ENCODE results near the gene TMEM62.

The TMEM62 gene

GRCh38 chr15:43190178-43190577 lies 56.8 kb downstream of the TMEM62 start:
- no peak overlapping the region for H3K4ac ChIP-seq (ENCODE audit: low read depth in 1 of 2, low read length in 2 of 2)
- peaks cover 12% of the 10 kb centered on the region for H3K79me1 ChIP-seq (replicated peaks; ENCODE audit: low read length, poor library complexity, severe bottlenecking)
- H3K4me1 ChIP-seq (ENCODE audit: control insufficient read depth, insufficient read depth, low read depth, low read length), result peaks cover 5% of the 10 kb centered on the region
- H3K18ac ChIP-seq (ENCODE audit: low read depth in 1 of 2, low read length in 2 of 2), result no peak overlapping the region
- no peak overlapping the region for H2AFZ ChIP-seq (ENCODE audit: low read depth, low read length)
- no peak overlapping the region for H2AK5ac ChIP-seq (ENCODE audit: low read length, severe bottlenecking)
- no peak overlapping the region for H2BK120ac ChIP-seq (ENCODE audit: low read depth, low read length)
- no peak overlapping the region for H4K8ac ChIP-seq (ENCODE audit: low read length)
- no peak overlapping the region for H4K91ac ChIP-seq (ENCODE audit: low read length)
- no peak overlapping the region for H3K9ac ChIP-seq (ENCODE audit: low read length)
- no peak overlapping the region for H3K27ac ChIP-seq (ENCODE audit: low read length, poor library complexity, severe bottlenecking)
- H3K14ac ChIP-seq (ENCODE audit: low read length in 2 of 2), result no peak overlapping the region
- 100% methylated on average over 1 of the region's 1 CpG for WGBS
- no peak overlapping the region for H3K23ac ChIP-seq (ENCODE audit: low read length in 2 of 2)
- H2BK5ac ChIP-seq (ENCODE audit: low read depth, low read length, poor library complexity, severe bottlenecking), result no peak overlapping the region
- H2BK15ac ChIP-seq (ENCODE audit: low read depth, poor library complexity, severe bottlenecking), result no peak overlapping the region
- no peak for DNase-seq
- peaks cover 10 to 69% of the 10 kb centered on the region in 2 experiments for H3K36me3 ChIP-seq (ENCODE audit: control insufficient read depth in 1 of 2, insufficient read depth in 2 of 2, low read depth in 1 of 2, low read length in 2 of 2)
- no peak overlapping the region for H3K4me2 ChIP-seq (ENCODE audit: low read length, poor library complexity, severe bottlenecking)
- H3K9me3 ChIP-seq (ENCODE audit: control insufficient read depth, low read length), result no peaks in the 10 kb centered on the region
- H3K4me3 ChIP-seq (ENCODE audit: insufficient read depth in 1 of 2, low read depth in 1 of 2, low read length in 2 of 2), result no peak overlapping the region
- no peak overlapping the region for H2BK12ac ChIP-seq (ENCODE audit: low read length in 2 of 2)
- no peaks in the 10 kb centered on the region for H3K27me3 ChIP-seq (ENCODE audit: control insufficient read depth in 1 of 2, insufficient read depth in 1 of 2, low read length in 2 of 2)

- no peak overlapping the region for H3K9ac ChIP-seq (ENCODE audit: low read length)
- no peak overlapping the region for H3K4ac ChIP-seq (ENCODE audit: low read depth in 1 of 2, low read length in 2 of 2)
- no CpG with 5 or more reads among the region's 2 CpGs for WGBS
Measured at GRCh38 chr15:43193710-43194109, 60.3 kb downstream of the TMEM62 start.

GRCh38 chr15:43194795-43195194 lies 61.4 kb downstream of the TMEM62 start:
- no peak overlapping the region for H3K9ac ChIP-seq (ENCODE audit: low read length)

More at GRCh38 chr15:43193710-43194109, 60.3 kb downstream of the TMEM62 start:
- DNase-seq, result no peak
- H3K27ac ChIP-seq (ENCODE audit: low read length, poor library complexity, severe bottlenecking), result no peak overlapping the region
- H4K8ac ChIP-seq (ENCODE audit: low read length), result no peak overlapping the region
- H3K14ac ChIP-seq (ENCODE audit: low read length in 2 of 2), result no peak overlapping the region
- H2AK5ac ChIP-seq (ENCODE audit: low read length, severe bottlenecking), result no peak overlapping the region
- no peak overlapping the region for H2AFZ ChIP-seq (ENCODE audit: low read depth, low read length)
- no peak overlapping the region for H3K18ac ChIP-seq (ENCODE audit: low read depth in 1 of 2, low read length in 2 of 2)
- H3K4me3 ChIP-seq (ENCODE audit: insufficient read depth in 1 of 2, low read depth in 1 of 2, low read length in 2 of 2), result no peak overlapping the region
- no peaks in the 10 kb centered on the region for H3K4me1 ChIP-seq (ENCODE audit: control insufficient read depth, insufficient read depth, low read depth, low read length)
- H2BK15ac ChIP-seq (ENCODE audit: low read depth, poor library complexity, severe bottlenecking), result no peak overlapping the region
- H3K36me3 ChIP-seq (ENCODE audit: control insufficient read depth in 1 of 2, insufficient read depth in 2 of 2, low read depth in 1 of 2, low read length in 2 of 2), result peaks cover 19 to 84% of the 10 kb centered on the region in 2 experiments
- no peak overlapping the region for H3K23ac ChIP-seq (ENCODE audit: low read length in 2 of 2)
- no peaks in the 10 kb centered on the region for H3K9me3 ChIP-seq (ENCODE audit: control insufficient read depth, low read length)
- H3K79me1 ChIP-seq (replicated peaks; ENCODE audit: low read length, poor library complexity, severe bottlenecking), result no peaks in the 10 kb centered on the region
- H3K4me2 ChIP-seq (ENCODE audit: low read length, poor library complexity, severe bottlenecking), result no peak overlapping the region
- H2BK12ac ChIP-seq (ENCODE audit: low read length in 2 of 2), result no peak overlapping the region
- H2BK5ac ChIP-seq (ENCODE audit: low read depth, low read length, poor library complexity, severe bottlenecking), result no peak overlapping the region
- no peak overlapping the region for H4K91ac ChIP-seq (ENCODE audit: low read length)
- H2BK120ac ChIP-seq (ENCODE audit: low read depth, low read length), result no peak overlapping the region
- H3K27me3 ChIP-seq (ENCODE audit: control insufficient read depth in 1 of 2, insufficient read depth in 1 of 2, low read length in 2 of 2), result no peaks in the 10 kb centered on the region

GRCh38 chr15:43196760-43197548 lies 63.6 kb downstream of the TMEM62 start:
- no peak overlapping the region for H2BK15ac ChIP-seq (ENCODE audit: low read depth, poor library complexity, severe bottlenecking)
- no peak overlapping the region for H4K91ac ChIP-seq (ENCODE audit: low read length)
- no peak overlapping the region for H2AK5ac ChIP-seq (ENCODE audit: low read length, severe bottlenecking)
- H2BK120ac ChIP-seq (ENCODE audit: low read depth, low read length), result no peak overlapping the region
- H3K23ac ChIP-seq (ENCODE audit: low read length in 2 of 2), result no peak overlapping the region
- no peak overlapping the region for H2AFZ ChIP-seq (ENCODE audit: low read depth, low read length)
- no peak overlapping the region for H3K9ac ChIP-seq (ENCODE audit: low read length)
- H3K4me3 ChIP-seq (ENCODE audit: insufficient read depth in 1 of 2, low read depth in 1 of 2, low read length in 2 of 2), result no peak overlapping the region
- no peak overlapping the region for H3K4me2 ChIP-seq (ENCODE audit: low read length, poor library complexity, severe bottlenecking)
- H3K27me3 ChIP-seq (ENCODE audit: control insufficient read depth in 1 of 2, insufficient read depth in 1 of 2, low read length in 2 of 2), result no peaks in the 10 kb centered on the region
- no peak overlapping the region for H2BK12ac ChIP-seq (ENCODE audit: low read length in 2 of 2)
- no peak overlapping the region for H3K14ac ChIP-seq (ENCODE audit: low read length in 2 of 2)
- H3K79me1 ChIP-seq (replicated peaks; ENCODE audit: low read length, poor library complexity, severe bottlenecking), result no peaks in the 10 kb centered on the region
- WGBS, result 93% methylated on average over 10 of the region's 10 CpGs
- no peak overlapping the region for H3K27ac ChIP-seq (ENCODE audit: low read length, poor library complexity, severe bottlenecking)
- H2BK5ac ChIP-seq (ENCODE audit: low read depth, low read length, poor library complexity, severe bottlenecking), result no peak overlapping the region
- H4K8ac ChIP-seq (ENCODE audit: low read length), result no peak overlapping the region
- H3K36me3 ChIP-seq (ENCODE audit: control insufficient read depth in 1 of 2, insufficient read depth in 2 of 2, low read depth in 1 of 2, low read length in 2 of 2), result peaks cover 17 to 54% of the 10 kb centered on the region in 2 experiments
- no peaks in the 10 kb centered on the region for H3K9me3 ChIP-seq (ENCODE audit: control insufficient read depth, low read length)
- no peaks in the 10 kb centered on the region for H3K4me1 ChIP-seq (ENCODE audit: control insufficient read depth, insufficient read depth, low read depth, low read length)
- no peak overlapping the region for H3K18ac ChIP-seq (ENCODE audit: low read depth in 1 of 2, low read length in 2 of 2)
- DNase-seq, result no peak
- no peak overlapping the region for H3K4ac ChIP-seq (ENCODE audit: low read depth in 1 of 2, low read length in 2 of 2)

More at GRCh38 chr15:43194795-43195194, 61.4 kb downstream of the TMEM62 start:
- Histone ChIP-seq H3K4me1 (ENCODE audit: control insufficient read depth, insufficient read depth, low read depth, low read length) (no peaks in the 10 kb centered on the region), H2BK120ac (ENCODE audit: low read depth, low read length) (no peak overlapping the region), H2AK5ac (ENCODE audit: low read length, severe bottlenecking) (no peak overlapping the region), H2BK15ac (ENCODE audit: low read depth, poor library complexity, severe bottlenecking) (no peak overlapping the region), H3K4me3 (ENCODE audit: insufficient read depth in 1 of 2, low read depth in 1 of 2, low read length in 2 of 2) (no peak overlapping the region), H3K27me3 (ENCODE audit: control insufficient read depth in 1 of 2, insufficient read depth in 1 of 2, low read length in 2 of 2) (no peaks in the 10 kb centered on the region), H4K8ac (ENCODE audit: low read length) (no peak overlapping the region), H3K79me1 (replicated peaks; ENCODE audit: low read length, poor library complexity, severe bottlenecking) (no peaks in the 10 kb centered on the region), H3K9me3 (ENCODE audit: control insufficient read depth, low read length) (no peaks in the 10 kb centered on the region), H2BK5ac (ENCODE audit: low read depth, low read length, poor library complexity, severe bottlenecking) (no peak overlapping the region), H3K4ac (ENCODE audit: low read depth in 1 of 2, low read length in 2 of 2) (no peak overlapping the region), H2BK12ac (ENCODE audit: low read length in 2 of 2) (no peak overlapping the region), H3K14ac (ENCODE audit: low read length in 2 of 2) (no peak overlapping the region), H3K18ac (ENCODE audit: low read depth in 1 of 2, low read length in 2 of 2) (no peak overlapping the region), H3K23ac (ENCODE audit: low read length in 2 of 2) (no peak overlapping the region), H4K91ac (ENCODE audit: low read length) (no peak overlapping the region), H3K36me3 (ENCODE audit: control insufficient read depth in 1 of 2, insufficient read depth in 2 of 2, low read depth in 1 of 2, low read length in 2 of 2) (peaks cover 23 to 76% of the 10 kb centered on the region in 2 experiments), H3K27ac (ENCODE audit: low read length, poor library complexity, severe bottlenecking) (no peak overlapping the region), H3K4me2 (ENCODE audit: low read length, poor library complexity, severe bottlenecking) (no peak overlapping the region), H2AFZ (ENCODE audit: low read depth, low read length) (no peak overlapping the region)
- WGBS, result 100% methylated on average over 1 of the region's 2 CpGs
- DNase-seq, result no peak

All from mesenchymal stem cell (in vitro differentiated cells and primary cell).